ENCODE data around the gene LRRC9.
"Not testable (repeated sequence)": the region's sequence is repeated elsewhere in the genome, so short reads cannot be mapped to it uniquely, and the experiment has no call there.

LRRC9 gene

GRCh38 chr14:59912443-59912842 lies 7.5 kb upstream of the LRRC9 start:
- Histone ChIP-seq H3K4me1 (ENCODE audit: control insufficient read depth, insufficient read depth, low read length) (no peaks in the 10 kb centered on the region), H3K27ac (ENCODE audit: low read length) (no peak overlapping the region), H3K36me3 (ENCODE audit: control insufficient read depth in 2 of 2, insufficient read depth in 2 of 2, low read length in 2 of 2) (no peaks in the 10 kb centered on the region), H3K4me3 (ENCODE audit: low read length in 2 of 2) (no peak overlapping the region), H3K9ac (ENCODE audit: low read length in 2 of 2) (no peak overlapping the region), H3K27me3 (ENCODE audit: control insufficient read depth in 1 of 2, insufficient read depth in 2 of 2, low read length in 2 of 2) (peaks cover 3 to 5% of the 10 kb centered on the region in 2 donors), H3K9me3 (ENCODE audit: control insufficient read depth in 2 of 2, low read length in 2 of 2) (peaks cover 0 to 3% of the 10 kb centered on the region in 2 donors)

- Histone ChIP-seq H3K4me1 (ENCODE audit: control insufficient read depth, insufficient read depth, low read length) (no peaks in the 10 kb centered on the region), H3K27me3 (ENCODE audit: control insufficient read depth in 1 of 2, insufficient read depth in 2 of 2, low read length in 2 of 2) (peaks cover 3 to 5% of the 10 kb centered on the region in 2 donors), H3K4me3 (ENCODE audit: low read length in 2 of 2) (no peak overlapping the region), H3K9ac (ENCODE audit: low read length in 2 of 2) (no peak overlapping the region), H3K27ac (ENCODE audit: low read length) (no peak overlapping the region), H3K36me3 (ENCODE audit: control insufficient read depth in 2 of 2, insufficient read depth in 2 of 2, low read length in 2 of 2) (no peaks in the 10 kb centered on the region), H3K9me3 (ENCODE audit: control insufficient read depth in 2 of 2, low read length in 2 of 2) (peaks cover 0 to 3% of the 10 kb centered on the region in 2 donors)
Observed at GRCh38 chr14:59913187-59913586, 6.8 kb upstream of the LRRC9 start.

- Histone ChIP-seq H3K36me3 (ENCODE audit: control insufficient read depth in 2 of 2, insufficient read depth in 2 of 2, low read length in 2 of 2) (no peaks in the 10 kb centered on the region), H3K27me3 (ENCODE audit: control insufficient read depth in 1 of 2, insufficient read depth in 2 of 2, low read length in 2 of 2) (peaks cover 12 to 17% of the 10 kb centered on the region in 2 donors), H3K9ac (ENCODE audit: low read length in 2 of 2) (no peak overlapping the region), H3K9me3 (ENCODE audit: control insufficient read depth in 2 of 2, low read length in 2 of 2) (peaks cover 0 to 3% of the 10 kb centered on the region in 2 donors), H3K4me3 (ENCODE audit: low read length in 2 of 2) (peak overlapping the region; percentile 58 to 64), H3K4me1 (ENCODE audit: control insufficient read depth, insufficient read depth, low read length) (peaks cover 4% of the 10 kb centered on the region), H3K27ac (ENCODE audit: low read length) (no peak overlapping the region)
Observed at GRCh38 chr14:59918824-59919569, 947 bp upstream of the LRRC9 start.

- Histone ChIP-seq H3K27ac (ENCODE audit: low read length) (no peak overlapping the region), H3K27me3 (ENCODE audit: control insufficient read depth in 1 of 2, insufficient read depth in 2 of 2, low read length in 2 of 2) (peaks cover 12 to 17% of the 10 kb centered on the region in 2 donors), H3K9me3 (ENCODE audit: control insufficient read depth in 2 of 2, low read length in 2 of 2) (no peaks in the 10 kb centered on the region), H3K9ac (ENCODE audit: low read length in 2 of 2) (no peak overlapping the region), H3K36me3 (ENCODE audit: control insufficient read depth in 2 of 2, insufficient read depth in 2 of 2, low read length in 2 of 2) (no peaks in the 10 kb centered on the region), H3K4me3 (ENCODE audit: low read length in 2 of 2) (no peak overlapping the region), H3K4me1 (ENCODE audit: control insufficient read depth, insufficient read depth, low read length) (peaks cover 4% of the 10 kb centered on the region)
Observed at GRCh38 chr14:59920378-59920683, 387 bp downstream of the LRRC9 start.

GRCh38 chr14:59925797-59926196 lies 5.9 kb downstream of the LRRC9 start:
- Histone ChIP-seq H3K36me3 (ENCODE audit: control insufficient read depth in 2 of 2, insufficient read depth in 2 of 2, low read length in 2 of 2) (no peaks in the 10 kb centered on the region), H3K9me3 (ENCODE audit: control insufficient read depth in 2 of 2, low read length in 2 of 2) (no peaks in the 10 kb centered on the region), H3K4me3 (ENCODE audit: low read length in 2 of 2) (no peak overlapping the region), H3K27me3 (ENCODE audit: control insufficient read depth in 1 of 2, insufficient read depth in 2 of 2, low read length in 2 of 2) (no peaks in the 10 kb centered on the region), H3K9ac (ENCODE audit: low read length in 2 of 2) (no peak overlapping the region), H3K27ac (ENCODE audit: low read length) (no peak overlapping the region), H3K4me1 (ENCODE audit: control insufficient read depth, insufficient read depth, low read length) (no peaks in the 10 kb centered on the region)

GRCh38 chr14:59926534-59926933 lies 6.6 kb downstream of the LRRC9 start:
- Histone ChIP-seq H3K27ac (ENCODE audit: low read length) (no peak overlapping the region), H3K9ac (ENCODE audit: low read length in 2 of 2) (no peak overlapping the region), H3K4me1 (ENCODE audit: control insufficient read depth, insufficient read depth, low read length) (no peaks in the 10 kb centered on the region)

GRCh38 chr14:59931237-59931636 lies 11.3 kb downstream of the LRRC9 start:
- Histone ChIP-seq H3K9ac (ENCODE audit: low read length in 2 of 2) (no peak overlapping the region), H3K4me1 (ENCODE audit: control insufficient read depth, insufficient read depth, low read length) (no peaks in the 10 kb centered on the region), H3K27me3 (ENCODE audit: control insufficient read depth in 1 of 2, insufficient read depth in 2 of 2, low read length in 2 of 2) (no peaks in the 10 kb centered on the region), H3K4me3 (ENCODE audit: low read length in 2 of 2) (no peak overlapping the region), H3K9me3 (ENCODE audit: control insufficient read depth in 2 of 2, low read length in 2 of 2) (no peaks in the 10 kb centered on the region), H3K27ac (ENCODE audit: low read length) (no peak overlapping the region), H3K36me3 (ENCODE audit: control insufficient read depth in 2 of 2, insufficient read depth in 2 of 2, low read length in 2 of 2) (no peaks in the 10 kb centered on the region)

More at GRCh38 chr14:59926534-59926933, 6.6 kb downstream of the LRRC9 start:
- Histone ChIP-seq H3K4me3 (ENCODE audit: low read length in 2 of 2) (no peak overlapping the region), H3K27me3 (ENCODE audit: control insufficient read depth in 1 of 2, insufficient read depth in 2 of 2, low read length in 2 of 2) (no peaks in the 10 kb centered on the region), H3K9me3 (ENCODE audit: control insufficient read depth in 2 of 2, low read length in 2 of 2) (no peaks in the 10 kb centered on the region), H3K36me3 (ENCODE audit: control insufficient read depth in 2 of 2, insufficient read depth in 2 of 2, low read length in 2 of 2) (no peaks in the 10 kb centered on the region)

- H3K9ac ChIP-seq (ENCODE audit: low read length in 2 of 2): no peak overlapping the region
- H3K27ac ChIP-seq (ENCODE audit: low read length): no peak overlapping the region
- H3K9me3 ChIP-seq (ENCODE audit: control insufficient read depth in 2 of 2, low read length in 2 of 2): no peaks in the 10 kb centered on the region
- no peak overlapping the region for H3K4me3 ChIP-seq (ENCODE audit: low read length in 2 of 2)
- no peaks in the 10 kb centered on the region for H3K4me1 ChIP-seq (ENCODE audit: control insufficient read depth, insufficient read depth, low read length)
- H3K27me3 ChIP-seq (ENCODE audit: control insufficient read depth in 1 of 2, insufficient read depth in 2 of 2, low read length in 2 of 2): no peaks in the 10 kb centered on the region
- H3K36me3 ChIP-seq (ENCODE audit: control insufficient read depth in 2 of 2, insufficient read depth in 2 of 2, low read length in 2 of 2): no peaks in the 10 kb centered on the region
Observed at GRCh38 chr14:59936145-59936544, 16.2 kb downstream of the LRRC9 start.

- H3K4me1 ChIP-seq (ENCODE audit: control insufficient read depth, insufficient read depth, low read length): no peaks in the 10 kb centered on the region
- no peaks in the 10 kb centered on the region for H3K27me3 ChIP-seq (ENCODE audit: control insufficient read depth in 1 of 2, insufficient read depth in 2 of 2, low read length in 2 of 2)
- no peak overlapping the region for H3K9ac ChIP-seq (ENCODE audit: low read length in 2 of 2)
- no peaks in the 10 kb centered on the region for H3K36me3 ChIP-seq (ENCODE audit: control insufficient read depth in 2 of 2, insufficient read depth in 2 of 2, low read length in 2 of 2)
- H3K9me3 ChIP-seq (ENCODE audit: control insufficient read depth in 2 of 2, low read length in 2 of 2): no peaks in the 10 kb centered on the region
- no peak overlapping the region for H3K4me3 ChIP-seq (ENCODE audit: low read length in 2 of 2)
- H3K27ac ChIP-seq (ENCODE audit: low read length): no peak overlapping the region
Observed at GRCh38 chr14:59939828-59940227, 19.9 kb downstream of the LRRC9 start.

- H3K9me3 ChIP-seq (ENCODE audit: control insufficient read depth in 2 of 2, low read length in 2 of 2); H3K9ac ChIP-seq (ENCODE audit: low read length in 2 of 2); H3K4me3 ChIP-seq (ENCODE audit: low read length in 2 of 2); H3K4me1 ChIP-seq (ENCODE audit: control insufficient read depth, insufficient read depth, low read length); H3K36me3 ChIP-seq (ENCODE audit: control insufficient read depth in 2 of 2, insufficient read depth in 2 of 2, low read length in 2 of 2); H3K27me3 ChIP-seq (ENCODE audit: control insufficient read depth in 1 of 2, insufficient read depth in 2 of 2, low read length in 2 of 2); H3K27ac ChIP-seq (ENCODE audit: low read length): not testable (repeated sequence)
Observed at GRCh38 chr14:59942296-59942862, 22.4 kb downstream of the LRRC9 start.

- no peak overlapping the region for H3K9ac ChIP-seq (ENCODE audit: low read length in 2 of 2)
- H3K4me1 ChIP-seq (ENCODE audit: control insufficient read depth, insufficient read depth, low read length): no peaks in the 10 kb centered on the region
- H3K36me3 ChIP-seq (ENCODE audit: control insufficient read depth in 2 of 2, insufficient read depth in 2 of 2, low read length in 2 of 2): no peaks in the 10 kb centered on the region
- no peaks in the 10 kb centered on the region for H3K9me3 ChIP-seq (ENCODE audit: control insufficient read depth in 2 of 2, low read length in 2 of 2)
- no peak overlapping the region for H3K27ac ChIP-seq (ENCODE audit: low read length)
- H3K27me3 ChIP-seq (ENCODE audit: control insufficient read depth in 1 of 2, insufficient read depth in 2 of 2, low read length in 2 of 2): no peaks in the 10 kb centered on the region
- H3K4me3 ChIP-seq (ENCODE audit: low read length in 2 of 2): no peak overlapping the region
Observed at GRCh38 chr14:59944909-59945308, 25.0 kb downstream of the LRRC9 start.
